Measurements from ENCODE around the gene AQP12B. TPM values are rescaled to one million over a fixed set of nuclear protein-coding genes. Genes with fewer than 3 reads are reported as not detected.

The AQP12B gene
- total RNA-seq, 2 experiments from 2014 or later: not detected

- Histone ChIP-seq H3K4me3 (ENCODE audit: low read length) (no peak overlapping the region), H3K9me3 (ENCODE audit: control insufficient read depth in 1 of 2, insufficient read depth in 1 of 2, low read length in 2 of 2) (peaks cover 0 to 20% of the 10 kb centered on the region in 2 experiments), H3K36me3 (ENCODE audit: insufficient read depth, low read length) (no peaks in the 10 kb centered on the region), H3K27me3 (ENCODE audit: control insufficient read depth in 1 of 2, insufficient read depth in 2 of 2, low read length in 2 of 2) (no peaks in the 10 kb centered on the region), H3K27ac (ENCODE audit: low read depth in 1 of 2, low read length in 2 of 2) (no peak overlapping the region), H3K4me1 (ENCODE audit: insufficient read depth, low read length) (no peaks in the 10 kb centered on the region)
- ChIA-PET POLR2A (no interaction called here), CTCF (no interaction called here)
- DNase-seq (no peak), ATAC-seq (ENCODE audit: poor library complexity) (no peak)
- Mint-ChIP-seq H3K9me3 (no peaks in the 10 kb centered on the region), H3K27me3 (no peaks in the 10 kb centered on the region), H3K4me1 (ENCODE audit: low read depth) (no peaks in the 10 kb centered on the region), H3K4me3 (no peak overlapping the region), H3K36me3 (ENCODE audit: low read depth) (no peaks in the 10 kb centered on the region), H3K27ac (no peak overlapping the region)
- intact Hi-C loops (cut with DNase I, micrococcal nuclease): loop anchor here in 1 of 2 experiments (10.0 kb wide), 1 partner anchor 51 kb away; no protein-coding TSS in a partner anchor
- TF ChIP-seq, protein P1, sequence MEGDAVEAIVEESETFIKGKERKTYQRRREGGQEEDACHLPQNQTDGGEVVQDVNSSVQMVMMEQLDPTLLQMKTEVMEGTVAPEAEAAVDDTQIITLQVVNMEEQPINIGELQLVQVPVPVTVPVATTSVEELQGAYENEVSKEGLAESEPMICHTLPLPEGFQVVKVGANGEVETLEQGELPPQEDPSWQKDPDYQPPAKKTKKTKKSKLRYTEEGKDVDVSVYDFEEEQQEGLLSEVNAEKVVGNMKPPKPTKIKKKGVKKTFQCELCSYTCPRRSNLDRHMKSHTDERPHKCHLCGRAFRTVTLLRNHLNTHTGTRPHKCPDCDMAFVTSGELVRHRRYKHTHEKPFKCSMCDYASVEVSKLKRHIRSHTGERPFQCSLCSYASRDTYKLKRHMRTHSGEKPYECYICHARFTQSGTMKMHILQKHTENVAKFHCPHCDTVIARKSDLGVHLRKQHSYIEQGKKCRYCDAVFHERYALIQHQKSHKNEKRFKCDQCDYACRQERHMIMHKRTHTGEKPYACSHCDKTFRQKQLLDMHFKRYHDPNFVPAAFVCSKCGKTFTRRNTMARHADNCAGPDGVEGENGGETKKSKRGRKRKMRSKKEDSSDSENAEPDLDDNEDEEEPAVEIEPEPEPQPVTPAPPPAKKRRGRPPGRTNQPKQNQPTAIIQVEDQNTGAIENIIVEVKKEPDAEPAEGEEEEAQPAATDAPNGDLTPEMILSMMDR (IDR thresholded peaks at IDR 0.05): no peak
Observed at GRCh38 chr2:240716130-240716798, 33.6 kb upstream of the AQP12B start.

GRCh38 chr2:240714747-240715725, 32.4 kb upstream of the AQP12B start:
- CTCF ChIA-PET: no interaction called here
- H3K27ac Mint-ChIP-seq: no peak overlapping the region
- TF ChIP-seq, protein P1 (IDR thresholded peaks at IDR 0.05): no peak
- H3K4me1 Mint-ChIP-seq (ENCODE audit: low read depth): no peaks in the 10 kb centered on the region
- H3K27me3 ChIP-seq (ENCODE audit: control insufficient read depth in 1 of 2, insufficient read depth in 2 of 2, low read length in 2 of 2): no peaks in the 10 kb centered on the region
- no peak for DNase-seq
- H3K27ac ChIP-seq (ENCODE audit: low read depth in 1 of 2, low read length in 2 of 2): no peak overlapping the region
- no peaks in the 10 kb centered on the region for H3K4me1 ChIP-seq (ENCODE audit: insufficient read depth, low read length)
- no peaks in the 10 kb centered on the region for H3K27me3 Mint-ChIP-seq
- H3K36me3 Mint-ChIP-seq (ENCODE audit: low read depth): no peaks in the 10 kb centered on the region
- no peak overlapping the region for H3K4me3 Mint-ChIP-seq
- no peak for ATAC-seq (ENCODE audit: poor library complexity)
- H3K9me3 Mint-ChIP-seq: no peaks in the 10 kb centered on the region
- H3K36me3 ChIP-seq (ENCODE audit: insufficient read depth, low read length): no peaks in the 10 kb centered on the region
- no peak overlapping the region for H3K4me3 ChIP-seq (ENCODE audit: low read length)
- POLR2A ChIA-PET: no interaction called here
- intact Hi-C loops (cut with DNase I, micrococcal nuclease): loop anchor here in 1 of 2 experiments (10.0 kb wide), 1 partner anchor 50 kb away; no protein-coding TSS in a partner anchor
- H3K9me3 ChIP-seq (ENCODE audit: control insufficient read depth in 1 of 2, insufficient read depth in 1 of 2, low read length in 2 of 2): peaks cover 0 to 20% of the 10 kb centered on the region in 2 experiments

GRCh38 chr2:240713928-240714746, 31.5 kb upstream of the AQP12B start:
- H3K4me1 Mint-ChIP-seq (ENCODE audit: low read depth): no peaks in the 10 kb centered on the region
- H3K4me3 Mint-ChIP-seq: no peak overlapping the region
- POLR2A ChIA-PET: no interaction called here
- no peaks in the 10 kb centered on the region for H3K9me3 Mint-ChIP-seq
- Histone ChIP-seq H3K36me3 (ENCODE audit: insufficient read depth, low read length) (no peaks in the 10 kb centered on the region), H3K27me3 (ENCODE audit: control insufficient read depth in 1 of 2, insufficient read depth in 2 of 2, low read length in 2 of 2) (no peaks in the 10 kb centered on the region), H3K9me3 (ENCODE audit: control insufficient read depth in 1 of 2, insufficient read depth in 1 of 2, low read length in 2 of 2) (peaks cover 0 to 20% of the 10 kb centered on the region in 2 experiments), H3K4me3 (ENCODE audit: low read length) (no peak overlapping the region), H3K27ac (ENCODE audit: low read depth in 1 of 2, low read length in 2 of 2) (no peak overlapping the region), H3K4me1 (ENCODE audit: insufficient read depth, low read length) (no peaks in the 10 kb centered on the region)
- CTCF ChIA-PET: no interaction called here
- intact Hi-C loops (cut with DNase I, micrococcal nuclease): loop anchor here in 1 of 2 experiments (10.0 kb wide), 1 partner anchor 49 kb away; no protein-coding TSS in a partner anchor
- no peaks in the 10 kb centered on the region for H3K27me3 Mint-ChIP-seq
- H3K36me3 Mint-ChIP-seq (ENCODE audit: low read depth): no peaks in the 10 kb centered on the region
- ATAC-seq (ENCODE audit: poor library complexity) (no peak), DNase-seq (no peak)
- H3K27ac Mint-ChIP-seq: no peak overlapping the region
- TF ChIP-seq, protein P1 (IDR thresholded peaks at IDR 0.05): no peak

All from CD4-positive, alpha-beta T cell (primary cell).